Stimulated activated CD8-positive, alpha-beta memory T cell treated with anti-CD3 and anti-CD28 coated beads, Interleukin-12 subunit alpha, Interleukin-12 subunit beta, amount 100 ng/mL, for 4 hours (primary cell): ENCODE data around the gene ABCB6.
"Not testable (repeated sequence)": the region's sequence is repeated elsewhere in the genome, so short reads cannot be mapped to it uniquely, and the experiment has no call there.

Experiments used
- DNase-seq: peaks from one replicate; pipeline ENCODE4 v3.0.0-alpha.2; 2020; ENCODE audit warnings: low read depth

Gene ABCB6

DNA sequence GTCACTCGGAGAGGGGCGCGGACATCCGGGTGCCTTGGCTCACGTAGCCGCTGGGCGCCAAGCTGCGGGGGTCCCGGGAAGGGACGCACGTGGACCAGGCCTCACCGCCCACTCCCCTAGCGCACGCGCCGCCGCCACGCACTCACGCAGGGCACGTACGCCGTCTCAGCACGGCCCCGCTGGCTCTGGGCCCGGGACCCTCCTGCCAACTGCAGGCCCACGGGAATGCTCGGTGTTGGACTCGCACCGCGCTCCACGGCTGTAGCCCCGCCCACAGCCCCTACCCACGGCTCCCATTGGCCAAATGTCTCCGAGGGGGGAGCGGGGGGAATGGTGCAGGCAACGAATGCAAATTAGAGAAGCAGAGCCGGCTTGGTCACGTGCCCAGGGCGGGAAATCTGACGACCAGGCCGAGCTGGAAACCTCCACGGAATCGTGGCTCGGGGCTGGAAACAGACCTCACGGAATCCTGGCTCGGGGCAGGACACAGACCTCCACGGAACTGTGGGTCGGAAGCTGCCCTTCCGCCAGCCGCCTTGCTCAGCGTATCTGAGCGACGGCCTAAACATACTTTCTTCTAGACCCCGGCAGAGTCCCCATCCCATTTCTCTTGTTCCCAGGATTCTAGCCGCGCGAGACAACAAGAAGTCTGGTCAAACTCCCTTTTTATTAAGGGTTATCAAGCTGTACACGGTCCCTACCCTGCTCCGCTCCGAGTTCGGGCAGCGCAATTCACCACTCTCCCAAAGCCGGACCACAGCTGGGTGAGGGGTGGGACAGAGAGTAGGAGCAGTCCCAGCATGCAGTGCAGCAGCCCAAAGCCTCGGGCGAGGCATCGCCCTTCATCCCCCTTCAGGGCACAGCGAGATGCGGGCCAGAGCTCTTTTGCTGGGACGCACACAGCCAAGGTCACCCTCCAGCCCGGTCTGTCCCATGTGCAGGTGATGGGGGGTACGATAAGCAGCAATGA, at the start of gene ABCB6:
Gene ABCB6, minus strand, starts transcription at position 227 of the 970 bp plus-strand sequence. CDS start 285 bp downstream, outside the sequence.
- peak; percentile 73 for DNase-seq

DNA sequence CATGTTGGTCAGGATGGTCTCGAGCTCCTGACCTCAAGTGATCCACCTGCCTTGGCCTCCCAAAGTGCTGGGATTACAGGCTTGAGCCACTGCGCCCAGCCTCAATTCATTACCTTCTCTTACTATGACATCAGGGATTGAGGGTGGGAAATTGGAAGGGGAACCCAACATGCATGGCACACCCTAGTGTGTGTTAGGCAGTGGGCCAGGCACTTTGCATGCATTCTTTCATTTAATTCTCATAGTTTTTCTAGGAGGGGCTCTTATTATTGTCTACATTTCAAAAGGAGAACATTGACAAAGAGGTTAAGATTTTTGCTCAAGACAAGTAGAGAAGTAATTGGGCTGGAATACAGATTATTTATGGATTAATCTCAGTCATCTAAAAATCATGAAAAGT, 49.5 kb upstream of the ABCB6 start:
- no peak for DNase-seq

DNA sequence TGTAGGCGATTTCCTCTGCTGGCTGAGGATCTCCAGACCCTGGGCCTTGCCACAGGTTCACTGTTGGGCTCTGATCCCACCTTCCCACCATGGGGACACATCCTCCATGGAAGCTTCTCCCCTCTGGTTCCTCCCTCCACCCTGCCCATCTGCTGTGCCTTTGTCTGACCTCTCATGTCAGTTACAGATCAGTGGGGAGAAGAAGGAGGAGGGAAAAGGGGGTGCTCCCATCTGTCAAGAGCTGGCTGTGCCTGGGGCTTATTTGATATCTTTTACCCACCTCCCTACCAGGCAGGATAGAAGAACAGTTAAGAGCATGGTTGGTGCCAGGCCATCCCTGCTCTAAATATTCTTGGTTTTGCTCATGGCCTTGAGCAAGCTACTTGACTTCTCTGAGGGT, 48.1 kb upstream of the ABCB6 start:
- no peak for DNase-seq

DNA sequence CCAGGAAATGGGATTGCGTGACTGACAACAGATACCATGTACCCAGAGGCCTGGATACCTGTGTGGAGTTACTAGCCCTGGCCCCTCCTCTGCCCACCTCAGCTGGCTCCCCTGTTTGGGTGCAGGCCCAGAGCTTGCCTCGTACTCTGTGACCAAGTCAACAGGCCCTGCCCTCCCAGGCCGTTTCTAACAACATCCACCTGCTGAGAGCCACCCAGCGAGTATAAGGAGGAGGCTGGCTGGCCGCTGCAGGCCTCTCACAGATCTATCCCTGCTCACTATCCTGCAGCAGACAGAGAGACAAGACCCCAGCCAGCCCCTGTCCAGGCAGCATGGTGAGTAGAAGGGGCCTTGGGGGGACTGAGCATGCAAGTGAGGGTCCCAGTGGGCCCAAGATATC, 47.5 kb upstream of the ABCB6 start:
- no peak for DNase-seq

DNA sequence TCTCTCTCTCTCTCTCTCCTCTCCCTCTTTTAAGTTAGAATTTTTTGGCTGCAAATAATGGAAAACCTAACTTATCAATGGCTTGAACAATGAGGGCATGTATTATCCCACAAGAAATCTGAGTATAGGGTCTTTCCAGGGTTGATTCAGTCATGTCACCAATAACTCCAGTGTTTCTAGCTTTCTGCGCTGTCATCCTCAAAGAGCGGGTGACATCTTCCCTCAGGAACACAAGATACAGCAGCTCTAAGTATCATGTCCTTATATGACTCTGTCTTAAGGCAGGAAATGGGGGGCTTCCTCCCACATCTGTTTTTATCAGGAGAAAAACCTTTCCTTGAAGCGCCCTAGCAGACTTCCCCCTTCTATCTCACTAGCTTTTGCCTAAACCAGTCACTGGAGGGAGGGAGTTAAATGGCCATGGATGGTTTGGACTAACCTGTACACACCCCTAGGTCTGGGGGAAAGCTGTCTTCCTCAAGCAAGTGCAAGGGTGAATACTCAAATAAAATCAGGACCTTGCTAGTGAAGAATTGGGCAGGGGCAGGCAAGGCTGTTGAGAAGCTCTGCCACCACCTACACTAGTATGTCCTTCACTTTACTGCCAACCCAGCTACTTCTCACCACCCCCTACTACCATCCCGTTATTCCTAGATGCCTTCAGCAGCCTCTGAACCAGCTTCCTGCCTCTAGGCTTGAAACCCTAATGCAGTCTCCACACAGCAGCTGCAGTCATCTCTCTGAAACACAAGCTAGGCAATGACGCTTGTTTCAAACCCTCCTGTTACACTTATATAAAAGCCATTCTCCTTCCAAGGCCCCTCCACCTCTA, 42.5 kb upstream of the ABCB6 start:
- no peak for DNase-seq

DNA sequence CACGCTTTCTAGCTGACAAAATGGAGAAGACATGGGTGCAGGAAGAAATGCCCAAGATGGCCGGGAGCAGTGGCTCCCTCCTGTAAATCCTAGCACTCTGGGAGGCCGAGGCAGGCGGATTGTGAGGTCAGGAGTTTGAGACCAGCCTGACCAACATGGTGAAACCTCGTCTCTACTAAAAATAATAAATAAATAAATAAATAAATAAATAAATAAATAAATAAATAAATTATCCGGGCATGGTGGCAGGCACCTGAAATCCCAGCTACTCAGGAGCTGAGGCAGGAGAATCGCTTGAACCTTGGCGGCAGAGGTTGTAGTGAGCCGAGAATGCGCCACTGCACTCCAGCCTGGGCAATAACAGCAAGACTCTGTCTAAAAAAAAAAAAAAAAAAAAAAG, 40.2 kb upstream of the ABCB6 start:
- not testable (repeated sequence) for DNase-seq

DNA sequence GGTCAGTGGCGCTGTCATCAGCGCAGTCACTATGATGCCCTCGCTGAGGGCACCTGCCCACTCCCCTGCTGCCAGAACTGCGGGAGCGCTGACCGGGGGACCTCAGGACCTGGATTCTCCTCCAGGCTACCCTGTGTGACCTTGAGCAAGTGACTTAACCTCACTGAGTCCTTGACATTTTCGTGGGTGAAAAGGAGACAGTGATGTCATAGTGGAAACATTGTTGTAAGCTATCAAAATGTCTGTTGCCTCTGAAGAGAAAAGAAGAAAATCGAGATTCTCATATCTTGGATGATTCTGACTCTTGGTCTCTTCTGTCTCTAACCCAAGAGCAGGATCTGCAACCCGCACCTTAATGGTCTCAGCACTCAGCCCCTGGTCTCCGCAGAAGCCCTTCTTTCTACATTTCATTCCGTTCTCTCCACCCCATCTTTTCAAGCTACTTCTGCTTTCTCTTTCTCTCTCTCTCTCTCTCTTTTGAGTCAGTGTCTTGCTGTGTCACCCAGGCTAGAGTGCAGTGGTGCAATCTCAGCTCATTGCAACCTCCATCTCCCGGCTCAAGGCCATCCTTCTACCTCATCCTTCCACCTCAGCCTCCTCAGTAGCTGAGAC, 35.9 kb upstream of the ABCB6 start:
- DNase-seq = no peak

DNA sequence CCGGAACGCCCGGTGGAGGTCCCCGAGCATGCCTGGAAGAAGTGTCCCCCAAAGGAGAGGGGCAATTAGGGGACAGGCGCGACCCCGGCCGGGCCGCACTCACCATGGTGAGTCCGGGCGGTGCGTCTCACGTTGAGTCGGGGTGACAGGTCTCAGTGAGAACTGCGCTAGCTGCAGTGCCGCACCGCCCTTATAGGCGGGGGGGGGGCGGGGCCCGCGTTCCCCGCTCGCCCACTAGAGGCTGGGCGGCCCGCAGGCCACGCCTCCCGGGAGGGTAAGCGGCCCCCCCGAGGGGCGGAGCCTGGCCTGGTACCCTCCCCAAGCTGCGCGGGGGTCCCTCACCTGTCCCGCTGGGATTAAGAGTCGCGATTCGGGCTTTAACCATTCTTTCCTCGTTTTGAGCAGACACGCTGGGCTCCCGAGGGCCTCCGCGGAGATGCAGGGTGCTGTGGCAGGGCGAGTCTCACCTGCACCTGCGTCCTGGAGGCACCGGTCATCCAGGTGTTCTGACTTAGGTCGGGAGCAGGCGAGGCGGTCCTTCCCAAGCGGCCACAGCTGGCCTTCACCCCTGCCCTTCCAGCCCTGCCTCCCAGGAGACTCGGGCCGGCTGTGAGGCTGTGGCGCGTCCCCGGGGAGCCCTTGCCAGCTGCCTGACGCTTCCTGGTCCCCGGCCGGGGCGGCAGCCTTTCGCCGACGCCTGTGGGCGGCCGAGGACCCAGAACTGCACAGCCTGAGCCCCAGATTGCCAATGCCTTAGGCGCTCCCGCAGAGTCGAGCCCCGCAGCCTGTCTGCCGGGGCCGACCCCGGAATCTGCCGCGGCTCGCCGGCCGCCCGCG, 35.2 kb upstream of the ABCB6 start, which contains the start of gene TUBA4A:
Gene TUBA4A, minus strand, starts transcription at position 166 of the 837 bp plus-strand sequence. Its CDS starts 60 bp downstream, at position 106.
- peak; percentile 86 for DNase-seq

DNA sequence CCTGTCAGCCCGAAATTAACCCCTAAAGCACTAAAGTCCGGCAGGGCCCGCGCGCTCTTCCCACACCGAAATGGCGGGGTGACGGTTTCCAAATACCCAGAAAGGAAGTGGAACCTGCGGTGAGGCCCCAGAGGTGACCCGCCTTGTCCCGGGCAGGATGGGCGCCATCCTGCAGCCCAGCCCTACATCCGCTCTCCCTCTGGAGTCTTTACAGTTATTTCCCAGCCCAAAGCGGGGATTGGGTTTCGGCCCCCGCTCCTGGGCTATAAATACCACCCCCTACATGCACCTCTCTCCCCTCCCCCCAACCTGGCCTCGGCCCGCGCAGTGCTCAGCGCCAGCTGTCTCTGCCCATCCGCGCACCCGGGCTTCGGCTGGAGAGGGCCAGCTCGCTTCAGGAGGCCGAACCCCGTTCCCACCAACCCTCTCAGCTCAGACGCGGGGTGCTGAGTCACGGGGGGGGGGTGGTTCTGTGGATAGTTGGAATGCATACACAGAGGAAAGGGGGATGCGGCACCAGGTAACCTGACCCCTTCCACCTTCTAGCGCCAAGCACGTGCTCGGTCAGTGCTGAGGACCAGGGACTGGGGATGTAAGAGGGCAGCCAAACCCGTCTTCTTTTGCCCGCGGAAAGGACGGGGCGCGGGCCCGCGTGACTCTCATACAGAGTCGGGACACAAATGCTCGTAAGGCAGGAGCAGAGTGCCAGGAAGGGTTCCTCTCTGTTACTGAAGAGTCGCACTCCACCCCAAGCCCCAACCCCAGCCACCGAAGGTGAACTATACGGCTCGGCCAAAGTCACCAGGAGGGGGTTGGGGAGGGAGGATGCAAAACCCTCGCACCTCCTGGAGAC, 34.4 kb upstream of the ABCB6 start, which contains the start of gene TUBA4B:
Gene TUBA4B, plus strand, starts transcription at position 344 of the 853 bp plus-strand sequence. Its CDS starts 165 bp downstream, at position 509.
- DNase-seq = no peak

DNA sequence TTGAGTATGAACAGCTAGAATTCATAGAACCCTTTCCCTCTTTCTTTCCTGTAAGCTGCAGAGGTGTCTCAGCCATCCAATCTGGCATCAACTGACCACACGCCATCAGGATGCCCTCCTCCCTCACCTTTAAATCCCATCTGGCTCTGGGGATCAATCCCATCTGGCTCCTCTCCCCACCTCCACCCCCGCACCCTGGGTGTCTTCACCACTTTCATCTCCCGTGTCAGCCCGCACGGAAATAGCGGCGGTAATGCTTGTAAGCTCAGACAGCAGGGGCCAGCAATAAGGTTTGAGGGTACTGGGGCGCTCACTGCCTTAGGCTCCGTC, 33.8 kb upstream of the ABCB6 start:
- DNase-seq = no peak

DNA sequence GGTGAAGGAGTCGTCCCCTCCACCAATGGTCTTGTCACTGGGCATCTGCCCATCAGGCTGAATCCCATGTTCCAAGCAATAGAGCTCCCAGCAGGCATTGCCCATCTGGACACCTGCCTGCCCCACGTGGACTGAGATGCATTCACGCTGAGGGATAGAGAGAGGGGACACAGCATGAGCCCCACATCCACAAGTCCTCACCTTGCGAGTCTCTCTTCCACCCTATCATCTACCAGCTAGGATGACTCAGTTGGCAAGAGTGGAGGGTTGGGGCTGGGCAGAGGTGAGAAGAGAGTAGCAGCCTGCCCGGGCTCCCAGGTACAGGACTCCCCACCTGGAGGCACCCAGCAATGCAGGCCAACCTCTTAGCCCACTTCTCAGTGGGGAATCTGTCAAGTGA, 33.3 kb upstream of the ABCB6 start:
- no peak for DNase-seq

DNA sequence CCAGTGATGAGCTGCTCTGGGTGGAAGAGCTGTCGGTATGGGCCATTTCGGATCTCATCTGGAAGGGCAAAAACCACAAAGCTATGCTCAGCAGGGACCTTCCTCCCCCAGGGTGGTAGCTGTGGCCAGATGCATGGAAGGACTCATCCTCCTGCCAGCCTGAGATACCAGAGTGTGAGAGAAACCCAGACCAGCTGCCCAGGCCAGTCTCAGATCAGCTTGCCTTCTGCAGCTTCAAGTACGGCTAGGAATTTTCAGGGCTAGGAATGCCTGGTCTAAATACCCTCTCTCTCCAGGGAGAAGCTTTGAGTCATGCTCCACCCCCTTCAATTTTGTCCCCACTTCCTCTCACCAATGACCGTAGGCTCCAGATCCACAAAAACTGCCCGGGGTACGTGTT, 32.9 kb upstream of the ABCB6 start:
- DNase-seq = no peak

DNA sequence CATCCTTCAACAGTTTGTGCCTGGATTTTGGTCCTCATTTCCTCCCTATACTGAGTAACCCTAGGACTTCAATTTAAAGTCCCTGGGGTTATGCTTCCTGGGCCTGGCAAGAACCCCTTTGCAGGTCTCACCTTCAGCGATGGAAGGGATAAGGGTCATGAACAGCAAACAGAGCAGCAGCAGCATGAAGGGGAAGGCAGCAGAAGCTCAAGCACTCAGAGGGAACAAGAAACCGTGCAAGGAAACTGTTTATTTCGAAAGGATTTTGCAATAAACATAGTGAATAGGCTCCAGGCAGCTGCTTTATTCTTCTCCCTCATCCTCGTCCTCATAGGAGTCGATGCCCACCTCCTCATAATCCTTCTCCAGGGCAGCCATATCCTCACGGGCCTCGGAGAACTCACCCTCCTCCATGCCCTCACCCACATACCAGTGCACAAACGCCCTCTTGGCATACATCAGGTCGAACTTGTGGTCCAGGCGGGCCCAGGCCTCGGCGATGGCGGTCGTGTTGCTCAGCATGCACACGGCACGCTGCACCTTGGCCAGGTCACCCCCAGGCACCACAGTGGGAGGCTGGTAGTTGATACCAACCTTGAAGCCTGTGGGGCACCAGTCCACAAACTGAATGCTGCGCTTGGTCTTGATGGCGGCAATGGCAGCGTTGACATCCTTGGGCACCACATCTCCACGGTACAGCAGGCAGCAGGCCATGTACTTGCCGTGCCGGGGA, 31.5 kb upstream of the ABCB6 start:
- no peak for DNase-seq

DNA sequence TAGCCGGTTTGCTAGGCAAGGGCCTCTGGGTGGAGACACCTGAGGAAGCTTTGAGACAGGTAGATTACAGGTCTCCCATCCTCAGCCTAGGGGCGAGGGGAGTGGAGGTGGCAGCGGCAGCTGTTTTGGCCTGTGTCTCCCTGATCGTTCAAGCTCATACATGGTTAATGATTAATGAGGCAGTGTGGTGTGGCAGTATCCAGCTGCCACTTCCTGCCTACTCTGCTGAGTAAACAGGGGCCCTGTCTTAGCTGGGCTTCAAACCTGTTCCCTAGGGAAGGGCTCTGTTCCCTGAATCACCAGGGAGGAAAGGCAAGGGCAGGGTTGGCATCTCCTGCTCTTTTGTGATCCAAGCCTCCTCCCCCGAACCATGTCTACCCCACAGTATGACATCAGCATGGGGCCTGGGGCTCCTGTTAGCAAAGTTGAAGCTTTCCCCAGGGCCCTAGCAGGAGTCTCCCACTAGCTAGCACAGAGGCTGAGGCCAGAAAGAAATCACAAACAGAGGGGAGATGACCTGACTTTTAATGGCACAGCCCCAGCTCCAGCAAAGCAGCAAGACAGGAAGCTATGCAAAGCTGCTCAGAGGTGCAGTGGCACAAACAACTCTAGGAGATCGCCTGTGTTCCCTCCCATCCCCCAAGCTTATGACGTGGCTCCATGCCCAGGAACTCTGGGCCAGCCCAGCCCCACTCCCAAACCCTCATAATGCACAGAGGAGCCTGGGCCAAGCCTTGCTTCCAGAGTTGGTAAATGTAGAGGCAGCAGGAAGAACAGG, 30.6 kb upstream of the ABCB6 start:
- DNase-seq = no peak

DNA sequence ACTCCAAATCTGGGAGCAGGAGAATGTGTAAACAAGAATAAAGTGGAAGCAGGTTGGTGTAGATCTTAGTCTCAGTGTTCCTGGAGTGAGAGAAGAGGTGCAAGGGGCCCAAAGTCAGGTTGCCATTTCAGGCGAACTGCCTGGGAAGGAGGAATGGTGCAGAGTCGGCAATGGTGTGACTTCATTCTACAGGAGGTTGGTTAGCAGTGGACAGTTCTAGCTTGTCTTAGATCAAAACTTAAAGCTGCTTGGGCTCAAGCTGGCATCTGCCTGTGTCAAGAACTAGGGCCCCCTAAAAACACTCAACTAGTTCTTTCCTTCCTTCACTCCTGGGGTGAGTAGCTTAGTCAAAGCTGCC, 30.1 kb upstream of the ABCB6 start:
- no peak for DNase-seq

DNA sequence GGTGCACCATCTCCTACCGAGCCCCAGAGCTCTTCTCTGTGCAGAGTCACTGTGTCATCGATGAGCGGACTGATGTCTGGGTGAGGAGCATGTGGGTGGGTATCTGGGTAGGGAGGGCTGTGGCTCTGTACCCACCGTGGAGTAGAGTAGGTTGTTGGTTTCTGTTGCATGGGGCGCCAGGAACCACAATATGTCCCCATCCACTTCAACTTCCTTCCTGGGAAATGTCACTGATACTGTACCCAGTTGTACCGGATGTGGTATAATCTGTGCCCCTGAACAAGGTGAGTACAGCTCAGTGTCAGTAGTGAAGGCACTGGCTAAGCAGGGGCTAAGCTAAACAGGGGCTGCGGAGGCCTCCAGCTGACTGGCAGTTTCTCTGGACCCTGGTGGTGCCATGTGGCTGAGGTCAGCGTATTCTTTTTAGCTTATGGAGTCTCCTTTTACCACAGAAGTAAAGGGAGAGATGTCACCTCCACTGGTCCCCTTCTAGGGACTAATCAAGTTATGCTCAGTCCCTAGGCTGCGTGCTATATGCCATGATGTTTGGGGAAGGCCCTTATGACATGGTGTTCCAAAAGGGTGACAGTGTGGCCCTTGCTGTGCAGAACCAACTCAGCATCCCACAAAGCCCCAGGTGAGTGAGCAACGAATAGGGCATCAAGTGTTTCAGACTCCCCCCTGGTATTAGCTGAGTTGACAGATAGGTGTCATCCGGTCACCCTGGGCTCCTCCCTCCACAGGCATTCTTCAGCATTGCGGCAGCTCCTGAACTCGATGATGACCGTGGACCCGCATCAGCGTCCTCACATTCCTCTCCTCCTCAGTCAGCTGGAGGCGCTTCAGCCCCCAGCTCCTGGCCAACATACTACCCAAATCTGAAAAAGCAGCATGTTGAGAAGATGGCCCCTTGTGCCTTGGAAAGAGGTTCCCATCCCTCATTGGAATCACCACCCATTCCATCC, 29.2 kb upstream of the ABCB6 start:
- peak; percentile 56 for DNase-seq

DNA sequence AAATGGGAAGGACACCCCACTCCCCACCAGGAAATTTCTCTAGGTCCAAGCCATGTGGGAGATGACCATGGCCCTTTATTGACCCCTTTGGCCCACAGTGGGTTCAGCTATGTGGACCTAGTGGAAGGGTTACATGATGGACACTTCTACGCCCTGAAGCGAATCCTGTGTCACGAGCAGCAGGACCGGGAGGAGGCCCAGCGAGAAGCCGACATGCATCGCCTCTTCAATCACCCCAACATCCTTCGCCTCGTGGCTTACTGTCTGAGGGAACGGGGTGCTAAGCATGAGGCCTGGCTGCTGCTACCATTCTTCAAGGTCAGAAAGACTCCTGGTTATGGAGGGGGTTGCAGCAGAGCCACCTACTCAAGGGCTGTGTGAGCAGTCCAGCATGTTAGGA, 27.8 kb upstream of the ABCB6 start:
- DNase-seq = no peak

DNA sequence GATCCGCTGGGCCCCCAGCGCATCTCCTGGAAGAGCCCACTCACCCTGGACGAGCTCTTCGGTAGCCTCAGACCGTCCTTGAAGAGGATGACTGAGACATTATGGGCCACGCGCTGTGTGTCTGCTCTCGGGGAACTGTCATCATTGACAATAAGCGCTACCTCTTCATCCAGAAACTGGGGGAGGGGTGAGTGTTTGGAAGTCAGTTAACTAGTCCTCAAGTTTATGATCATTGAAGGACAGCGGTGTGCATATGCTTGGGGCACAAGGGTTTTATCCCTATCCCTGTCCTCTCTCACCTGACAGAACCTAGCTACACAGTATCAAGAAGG, 27.1 kb upstream of the ABCB6 start:
- DNase-seq = no peak
